IPS-18a (cell line): Measurements from ENCODE around the gene PPM1F.
"Not testable (repeated sequence)": the region's sequence is repeated elsewhere in the genome, so short reads cannot be mapped to it uniquely, and the experiment has no call there.

ENCODE experiments used
- H3K27ac ChIP-seq: one replicate; pipeline ENCODE4 v1.5.1; 2013; ENCODE audit warnings: low read length
- H3K27me3 ChIP-seq: one replicate; pipeline ENCODE4 v1.6.1; 2013; ENCODE audit warnings: mild to moderate bottlenecking, low read length; ENCODE audit not compliant: control insufficient read depth, insufficient read depth
- H3K36me3 ChIP-seq: one replicate; pipeline ENCODE4 v1.6.1; 2013; ENCODE audit warnings: low read depth, low read length; ENCODE audit not compliant: control insufficient read depth
- H3K4me1 ChIP-seq: one replicate; pipeline ENCODE4 v1.6.1; 2013; ENCODE audit warnings: low read depth, low read length; ENCODE audit not compliant: control insufficient read depth
- H3K4me3 ChIP-seq: one replicate; pipeline ENCODE4 v1.5.1; 2013; ENCODE audit warnings: low read length
- H3K9ac ChIP-seq: one replicate; pipeline ENCODE4 v1.6.1; 2013; ENCODE audit warnings: mild to moderate bottlenecking, low read length, moderate library complexity
- H3K9me3 ChIP-seq: one replicate; pipeline ENCODE4 v1.6.1; 2013; ENCODE audit warnings: low read depth, low read length; ENCODE audit not compliant: control insufficient read depth

Gene PPM1F

DNA sequence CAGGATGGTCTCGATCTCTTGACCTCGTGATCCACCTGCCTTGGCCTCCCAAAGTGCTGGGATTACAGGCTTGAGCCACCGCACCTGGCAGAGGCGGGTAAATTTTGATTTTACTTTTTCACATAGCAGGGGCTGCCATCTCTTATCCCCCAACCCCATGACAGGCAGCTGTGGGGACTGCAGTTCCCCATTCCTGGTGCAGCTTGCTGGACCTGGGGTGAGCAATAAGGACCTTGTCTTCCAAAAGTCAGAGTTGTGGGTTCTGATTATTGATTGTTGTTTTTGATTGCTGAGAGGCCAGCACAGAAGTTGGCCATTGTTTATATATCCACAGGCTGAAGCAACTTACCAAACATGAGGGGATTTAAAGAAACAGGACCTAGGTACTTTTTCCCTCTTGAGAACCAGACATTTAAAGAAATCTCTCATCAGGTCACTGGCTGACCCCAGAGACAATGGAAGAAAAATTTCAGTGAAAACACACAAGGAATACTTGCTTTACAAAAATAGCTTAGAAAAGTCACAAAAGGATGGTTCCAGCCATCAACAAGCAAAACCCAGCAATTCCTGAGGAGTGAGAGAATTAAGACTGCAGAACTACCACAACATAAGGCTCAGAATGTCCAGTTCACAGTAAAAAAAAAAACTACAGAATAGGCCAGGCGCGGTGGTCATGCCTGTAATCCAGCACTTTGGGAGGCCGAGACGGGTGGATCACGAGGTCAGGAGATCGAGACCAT is 63.2 kb downstream of the PPM1F start:
- H3K9ac ChIP-seq, result no peak overlapping the region

DNA sequence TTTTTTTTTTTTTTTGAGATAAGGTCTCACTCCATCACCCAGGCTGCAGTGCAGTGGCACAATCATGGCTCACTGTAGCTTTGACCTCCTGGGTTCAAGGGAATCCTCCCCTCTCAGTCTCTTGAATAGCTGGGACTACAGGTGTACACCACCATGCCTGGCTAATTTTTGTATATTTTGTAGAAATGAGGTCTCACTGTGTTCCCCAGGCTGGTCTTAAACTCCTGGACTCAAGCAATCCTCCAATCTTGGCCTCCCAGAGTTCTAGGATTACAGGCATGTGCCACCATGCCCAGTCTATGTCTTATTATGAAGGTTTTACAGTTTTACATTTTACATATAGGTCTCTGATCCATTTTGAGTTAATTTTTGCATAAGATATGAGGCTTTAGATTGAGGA is 64.8 kb downstream of the PPM1F start:
- Histone ChIP-seq H3K27me3 (no peaks in the 10 kb centered on the region), H3K4me3 (no peak overlapping the region), H3K9me3 (no peaks in the 10 kb centered on the region), H3K4me1 (no peaks in the 10 kb centered on the region), H3K36me3 (no peaks in the 10 kb centered on the region), H3K27ac (no peak overlapping the region), H3K9ac (no peak overlapping the region)

More for the DNA sequence above, 63.2 kb downstream of the PPM1F start:
- H3K36me3 ChIP-seq, result no peaks in the 10 kb centered on the region
- no peak overlapping the region for H3K4me3 ChIP-seq
- no peaks in the 10 kb centered on the region for H3K9me3 ChIP-seq
- H3K27me3 ChIP-seq, result no peaks in the 10 kb centered on the region
- H3K27ac ChIP-seq, result no peak overlapping the region
- H3K4me1 ChIP-seq, result no peaks in the 10 kb centered on the region

GRCh38 chr22:21883930-21884329 is 68.7 kb downstream of the PPM1F start:
- H3K36me3 ChIP-seq, H3K9me3 ChIP-seq, H3K27ac ChIP-seq, H3K27me3 ChIP-seq, H3K4me1 ChIP-seq, H3K9ac ChIP-seq, H3K4me3 ChIP-seq: not testable (repeated sequence)

DNA sequence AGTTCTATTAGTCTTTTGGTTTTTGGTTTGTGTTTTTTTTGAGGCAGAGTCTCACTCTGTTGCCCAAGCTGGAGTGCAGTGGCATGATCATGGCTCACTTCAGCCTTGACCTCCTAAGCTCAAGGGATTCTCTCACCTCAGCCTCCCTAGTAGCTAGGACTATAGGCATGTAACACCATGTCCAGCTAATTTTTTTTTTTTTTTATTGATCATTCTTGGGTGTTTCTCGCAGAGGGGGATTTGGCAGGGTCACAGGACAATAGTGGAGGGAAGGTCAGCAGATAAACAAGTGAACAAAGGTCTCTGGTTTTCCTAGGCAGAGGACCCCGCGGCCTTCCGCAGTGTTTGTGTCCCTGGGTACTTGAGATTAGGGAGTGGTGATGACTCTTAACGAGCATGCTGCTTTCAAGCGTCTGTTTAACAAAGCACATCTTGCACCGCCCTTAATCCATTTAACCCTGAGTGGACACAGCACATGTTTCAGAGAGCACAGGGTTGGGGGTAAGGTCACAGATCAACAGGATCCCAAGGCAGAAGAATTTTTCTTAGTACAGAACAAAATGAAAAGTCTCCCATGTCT is 69.8 kb downstream of the PPM1F start:
- not testable (repeated sequence) for H3K36me3 ChIP-seq, H3K4me3 ChIP-seq, H3K4me1 ChIP-seq, H3K27me3 ChIP-seq, H3K9ac ChIP-seq, H3K27ac ChIP-seq, H3K9me3 ChIP-seq

DNA sequence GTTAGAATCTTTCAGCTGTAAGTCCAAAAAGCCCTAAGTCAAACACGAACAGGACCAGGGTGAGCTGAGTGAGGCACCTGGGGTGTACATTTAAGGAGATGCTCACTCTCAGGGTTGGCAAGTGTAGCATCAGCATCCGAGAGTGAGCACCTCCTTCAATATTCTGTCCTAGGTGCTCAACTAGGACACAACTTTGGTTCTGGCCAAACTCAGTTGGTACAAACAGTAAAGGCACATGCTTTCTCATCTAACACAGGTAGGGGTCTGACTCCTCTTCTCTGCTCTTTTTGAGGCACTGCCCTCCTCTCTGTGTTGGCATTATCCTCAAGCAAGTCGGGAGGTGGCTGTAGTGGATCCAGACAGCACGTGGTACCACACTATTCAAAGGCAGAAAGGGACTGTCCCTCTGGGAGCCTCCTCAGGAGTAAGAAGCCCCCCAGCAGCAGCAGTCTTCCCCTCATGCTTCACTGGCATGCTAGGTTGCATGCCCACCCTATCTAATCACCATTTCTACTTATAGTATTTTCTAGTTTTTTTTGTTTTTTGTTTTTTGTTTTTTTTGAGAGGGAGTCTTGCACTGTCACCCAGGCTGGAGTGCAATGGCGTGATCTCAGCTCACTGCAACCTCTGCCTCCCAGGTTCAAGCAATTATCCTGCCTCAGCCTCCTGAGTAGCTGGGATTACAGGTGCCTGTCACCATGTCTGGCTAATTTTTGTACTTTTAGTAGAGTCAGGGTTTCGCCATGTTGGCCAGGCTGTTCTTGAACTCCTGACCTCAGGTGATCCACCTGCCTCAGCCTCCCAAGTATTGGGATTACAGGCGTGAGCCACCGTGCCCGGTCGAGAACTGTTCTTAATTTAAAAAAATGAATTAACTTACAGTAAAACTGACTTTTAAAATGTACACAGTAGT is 70.6 kb downstream of the PPM1F start:
- Histone ChIP-seq H3K9ac (no peak overlapping the region), H3K27ac (no peak overlapping the region), H3K27me3 (no peaks in the 10 kb centered on the region)

GRCh38 chr22:21876486-21877176 is 76.0 kb downstream of the PPM1F start:
- Histone ChIP-seq H3K9ac (no peak overlapping the region), H3K27ac (no peak overlapping the region), H3K4me3 (no peak overlapping the region), H3K27me3 (no peaks in the 10 kb centered on the region), H3K9me3 (no peaks in the 10 kb centered on the region), H3K4me1 (no peaks in the 10 kb centered on the region), H3K36me3 (no peaks in the 10 kb centered on the region)

More for the DNA sequence above, 70.6 kb downstream of the PPM1F start:
- Histone ChIP-seq H3K9me3 (no peaks in the 10 kb centered on the region), H3K36me3 (no peaks in the 10 kb centered on the region), H3K4me1 (no peaks in the 10 kb centered on the region), H3K4me3 (no peak overlapping the region)

GRCh38 chr22:21874953-21875352 is 77.7 kb downstream of the PPM1F start:
- not testable (repeated sequence) for H3K4me1 ChIP-seq, H3K4me3 ChIP-seq, H3K27ac ChIP-seq, H3K9ac ChIP-seq, H3K9me3 ChIP-seq, H3K36me3 ChIP-seq, H3K27me3 ChIP-seq

GRCh38 chr22:21873619-21874018 is 79.0 kb downstream of the PPM1F start:
- Histone ChIP-seq H3K4me3 (no peak overlapping the region), H3K36me3 (no peaks in the 10 kb centered on the region), H3K27ac (no peak overlapping the region)

GRCh38 chr22:21872741-21873140 is 79.9 kb downstream of the PPM1F start:
- not testable (repeated sequence) for H3K4me1 ChIP-seq, H3K27ac ChIP-seq, H3K36me3 ChIP-seq, H3K27me3 ChIP-seq, H3K9me3 ChIP-seq, H3K9ac ChIP-seq, H3K4me3 ChIP-seq

More at GRCh38 chr22:21873619-21874018, 79.0 kb downstream of the PPM1F start:
- Histone ChIP-seq H3K4me1 (no peaks in the 10 kb centered on the region), H3K27me3 (no peaks in the 10 kb centered on the region), H3K9me3 (no peaks in the 10 kb centered on the region), H3K9ac (no peak overlapping the region)
